NOMO-1 treated with dmso at 0.1 percent for 144 hours (cell line): Measurements from ENCODE around the gene PIBF1.
"Not testable (repeated sequence)": the region's sequence is repeated elsewhere in the genome, so short reads cannot be mapped to it uniquely, and the experiment has no call there.

Source experiments
- DNase-seq: peaks from one replicate; lab custom pipeline; 2025; ENCODE audit not compliant: unreplicated experiment; lab: John Stamatoyannopoulos, UW

Gene PIBF1

DNA sequence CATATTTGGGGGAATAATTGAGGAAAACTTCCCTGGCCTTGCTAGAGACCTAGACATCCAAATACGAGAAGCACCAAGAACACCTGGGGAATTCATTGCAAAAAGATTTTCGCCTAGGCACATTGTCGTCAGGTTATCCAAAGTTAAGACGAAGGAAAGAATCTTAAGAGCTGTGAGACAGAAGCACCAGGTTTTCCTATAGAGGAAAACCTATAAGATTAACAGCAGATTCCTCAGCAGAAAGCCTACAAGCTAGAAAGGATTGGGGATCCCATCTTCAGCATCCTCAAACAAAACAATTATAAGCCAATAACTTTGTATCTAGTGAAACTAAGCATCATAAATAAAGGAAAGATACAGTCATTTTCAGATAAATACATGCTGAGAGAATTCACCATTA lies 114.9 kb downstream of the PIBF1 start:
- no peak for DNase-seq

DNA sequence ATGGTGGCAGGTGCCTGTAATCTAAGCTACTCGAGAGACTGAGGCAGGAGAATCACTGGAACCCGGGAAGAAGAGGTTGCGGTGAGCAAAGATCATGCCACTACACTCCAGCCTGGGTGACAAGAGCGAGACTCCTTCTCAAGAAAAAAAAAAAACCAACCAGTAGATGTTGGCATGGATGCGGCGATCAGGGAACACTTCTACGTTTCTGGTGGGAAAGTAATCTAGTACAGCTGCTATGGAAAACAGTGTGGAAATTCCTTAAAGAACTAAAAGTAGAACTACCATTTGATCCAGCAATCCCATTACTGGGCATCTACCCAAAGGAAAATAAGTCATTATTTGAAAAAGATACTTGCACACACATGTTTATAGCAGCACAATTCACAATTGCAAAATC lies 119.6 kb downstream of the PIBF1 start:
- not testable (repeated sequence) for DNase-seq

DNA sequence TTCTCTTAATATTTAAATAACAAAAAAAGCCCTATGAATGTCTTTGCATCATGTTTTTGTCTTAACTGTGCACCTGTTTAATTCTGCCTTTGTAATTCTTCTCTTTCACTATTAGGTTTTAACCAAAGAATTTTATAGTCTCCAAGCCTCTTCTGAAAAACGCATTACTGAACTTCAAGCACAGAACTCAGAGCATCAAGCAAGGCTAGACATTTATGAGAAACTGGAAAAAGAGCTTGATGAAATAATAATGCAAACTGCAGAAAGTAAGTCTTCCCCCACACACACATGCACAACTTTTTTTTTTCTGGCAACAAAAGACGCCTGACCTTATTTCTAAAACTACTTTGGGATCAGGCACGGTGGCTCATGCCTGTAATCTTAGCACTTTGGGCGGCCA lies 126.5 kb downstream of the PIBF1 start:
- no peak for DNase-seq

DNA sequence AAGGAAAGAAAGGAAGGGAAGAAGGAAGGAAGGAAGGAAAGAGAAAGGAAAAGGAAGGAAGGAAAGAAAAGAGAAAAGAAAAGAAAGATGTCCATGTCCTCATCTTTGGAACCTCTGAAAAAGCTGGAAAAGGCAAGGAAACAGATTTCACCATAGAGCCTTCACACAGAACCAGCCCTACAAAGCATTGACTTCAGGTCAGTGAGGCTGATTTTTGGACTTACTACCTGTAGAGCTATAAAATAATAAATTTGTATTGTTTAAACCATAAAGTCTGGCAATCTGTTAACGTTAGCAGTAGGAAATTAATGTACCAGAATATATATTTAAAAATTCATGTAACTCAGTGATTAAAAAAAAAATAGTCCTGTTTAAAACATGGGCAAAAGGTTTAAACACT lies 130.0 kb downstream of the PIBF1 start:
- DNase-seq: no peak

DNA sequence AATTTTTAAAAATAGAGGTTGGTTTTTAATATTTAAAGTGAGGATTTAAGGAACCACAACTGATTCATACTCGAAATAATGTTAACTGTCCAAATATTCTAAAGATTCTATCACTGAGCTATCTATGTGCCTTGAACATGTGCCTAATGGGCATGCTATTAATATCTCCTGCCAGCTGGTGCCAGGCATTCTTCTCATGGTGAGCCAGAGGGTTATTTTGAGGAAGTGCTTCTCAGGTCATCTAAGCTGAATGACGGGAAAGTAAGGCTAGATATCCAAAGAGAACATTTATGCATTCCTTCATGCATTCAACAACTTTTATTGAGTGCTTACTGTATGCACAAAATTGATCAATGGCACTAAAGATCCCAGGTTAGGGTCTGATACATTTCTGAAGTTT lies 138.2 kb downstream of the PIBF1 start:
- no peak for DNase-seq

DNA sequence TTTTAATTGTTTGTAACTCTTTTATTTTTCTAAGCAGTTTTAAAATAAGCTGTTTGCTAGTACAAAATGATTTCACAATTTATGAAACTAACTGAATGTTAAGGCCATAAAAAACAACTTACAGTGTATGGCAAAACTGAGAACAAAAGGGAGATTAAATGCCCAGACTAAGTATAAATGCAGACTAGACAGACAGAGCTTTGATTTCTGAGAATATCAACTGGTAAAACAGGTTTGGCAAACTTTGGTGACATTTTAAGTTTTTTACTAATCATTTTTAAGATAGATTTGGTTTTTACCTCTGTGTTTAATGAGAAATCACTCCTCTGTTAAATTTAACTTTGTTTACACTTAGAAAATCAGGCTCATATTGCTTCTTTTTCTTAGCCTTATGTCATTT lies 149.4 kb downstream of the PIBF1 start:
- no peak for DNase-seq

DNA sequence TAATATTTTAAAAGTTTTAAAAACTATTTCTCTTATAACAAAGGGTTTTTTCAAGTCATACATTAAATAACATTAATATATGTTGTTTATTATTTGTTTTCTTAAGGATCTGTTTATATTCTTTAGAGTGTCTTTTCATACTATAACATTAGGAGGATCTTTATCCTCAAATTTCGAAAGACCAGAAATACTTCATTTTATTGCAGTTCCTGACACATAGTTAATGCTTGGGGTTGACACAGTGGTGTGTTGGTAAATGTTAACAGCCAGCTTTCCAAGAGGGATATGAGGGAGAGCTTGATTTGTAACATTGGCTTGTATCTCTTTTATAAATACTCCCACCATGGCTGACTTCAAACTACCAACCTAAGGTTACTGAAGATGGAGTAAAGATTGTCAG lies 150.3 kb downstream of the PIBF1 start:
- DNase-seq: no peak

DNA sequence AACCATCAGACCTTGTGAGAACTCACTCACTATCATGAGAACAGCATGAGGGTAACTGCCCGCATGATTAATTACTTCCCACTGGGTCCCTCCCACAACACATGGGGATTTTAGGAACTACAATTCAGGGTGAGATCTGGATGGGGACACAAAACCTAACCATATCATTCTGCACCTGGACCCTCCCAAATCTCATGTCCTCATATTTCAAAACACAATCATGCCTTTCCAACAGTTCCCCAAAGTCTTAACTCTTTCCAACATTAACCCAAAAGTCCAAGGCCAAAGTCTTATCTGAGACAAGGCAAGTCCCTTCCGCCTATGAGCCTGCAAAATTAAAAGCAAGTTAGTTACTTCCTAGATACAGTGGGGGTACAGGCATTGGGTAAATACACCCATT lies 164.3 kb downstream of the PIBF1 start:
- DNase-seq: not testable (repeated sequence)

DNA sequence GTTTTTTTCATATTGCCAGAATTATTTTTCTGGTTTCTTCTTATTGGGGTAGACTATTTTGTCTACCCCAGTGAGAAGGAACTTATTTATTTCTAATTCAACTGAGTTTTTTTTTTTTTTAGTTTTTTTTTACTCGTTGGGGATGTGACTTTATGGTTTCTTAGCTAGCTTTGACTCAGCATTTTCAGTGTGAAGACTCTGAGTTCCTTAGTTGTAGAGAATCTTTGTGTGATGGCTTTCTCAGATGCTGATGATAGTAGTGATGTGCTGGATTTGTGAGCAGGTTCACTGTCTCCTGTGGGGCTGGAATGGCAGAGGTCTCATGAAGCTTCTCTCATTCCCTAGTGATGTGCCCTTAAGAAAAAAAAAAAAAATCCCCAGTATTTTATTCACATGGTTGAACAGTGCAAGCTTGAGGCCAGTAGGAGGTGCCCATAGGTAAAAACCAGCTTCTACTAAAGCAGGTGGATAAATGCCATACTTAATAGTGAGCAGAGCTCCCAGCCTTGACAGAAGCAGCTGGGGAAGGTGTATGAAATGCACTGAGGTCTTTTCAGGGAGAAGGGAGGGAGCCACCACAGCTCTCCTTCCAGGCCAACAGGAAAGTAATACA lies 170.7 kb downstream of the PIBF1 start:
- no peak for DNase-seq

DNA sequence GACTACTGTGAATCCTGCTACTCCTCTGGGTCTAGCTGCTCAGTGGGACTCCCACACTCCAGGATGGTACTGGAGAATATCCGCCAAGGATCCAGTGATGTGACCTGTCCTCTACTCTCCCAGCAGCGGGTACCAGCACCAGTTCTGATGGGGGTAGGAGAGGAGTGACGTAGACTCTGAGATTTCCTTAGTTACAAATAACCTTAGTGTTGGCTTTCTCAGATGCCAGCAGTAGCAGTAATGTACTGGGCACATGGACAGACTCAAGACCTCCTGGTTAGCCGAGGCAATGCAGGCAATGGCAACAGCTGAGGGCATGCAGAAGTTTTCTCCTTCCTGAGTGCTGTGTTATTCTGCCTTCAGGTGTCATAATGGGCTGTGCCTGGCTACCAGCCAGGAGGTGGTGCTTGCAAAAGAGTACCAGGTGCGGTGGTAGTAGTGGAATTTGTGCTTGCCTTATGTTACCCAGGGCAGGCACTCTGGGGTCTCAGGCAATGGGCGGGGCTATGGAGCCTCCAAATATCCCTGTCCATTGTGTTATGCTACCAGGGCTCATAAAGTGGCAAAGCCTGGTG lies 171.5 kb downstream of the PIBF1 start:
- DNase-seq: no peak

DNA sequence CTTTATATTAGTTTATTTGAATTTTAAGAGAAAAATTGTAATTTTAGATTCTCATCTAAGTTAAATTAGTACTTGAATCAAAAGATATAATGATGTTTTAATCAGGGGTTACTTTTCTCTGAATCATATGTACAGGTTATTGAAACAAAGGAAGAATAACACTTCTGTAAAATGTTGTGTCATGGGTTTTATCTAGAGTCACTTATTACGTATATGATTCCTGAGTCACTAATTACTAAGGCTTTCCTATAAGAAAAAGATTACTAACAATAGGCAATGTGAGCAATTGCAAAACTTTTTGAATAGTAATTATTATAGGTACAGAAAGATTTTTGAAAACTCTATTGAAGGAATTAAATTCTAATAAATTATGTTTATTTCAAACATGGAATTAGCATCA lies 177.7 kb downstream of the PIBF1 start:
- DNase-seq: no peak

DNA sequence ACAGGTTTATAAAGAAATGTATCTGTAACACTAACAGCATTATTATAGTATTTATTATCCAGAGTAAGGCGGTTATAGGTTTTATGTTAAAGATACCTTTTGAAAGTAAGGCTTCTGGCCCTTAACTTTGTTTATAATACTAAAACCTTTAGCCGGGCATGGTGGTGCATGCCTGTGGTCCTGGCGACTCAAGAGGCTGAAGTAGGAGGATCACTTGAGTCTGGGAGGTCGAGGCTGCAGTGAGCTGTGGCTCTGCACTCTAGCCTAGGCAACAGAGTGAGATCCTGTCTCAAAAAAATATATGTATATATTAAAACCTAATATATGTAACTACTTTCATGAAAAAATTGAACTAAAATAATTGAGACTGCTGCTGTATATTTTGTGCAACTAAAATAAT lies 178.2 kb downstream of the PIBF1 start:
- DNase-seq: no peak

DNA sequence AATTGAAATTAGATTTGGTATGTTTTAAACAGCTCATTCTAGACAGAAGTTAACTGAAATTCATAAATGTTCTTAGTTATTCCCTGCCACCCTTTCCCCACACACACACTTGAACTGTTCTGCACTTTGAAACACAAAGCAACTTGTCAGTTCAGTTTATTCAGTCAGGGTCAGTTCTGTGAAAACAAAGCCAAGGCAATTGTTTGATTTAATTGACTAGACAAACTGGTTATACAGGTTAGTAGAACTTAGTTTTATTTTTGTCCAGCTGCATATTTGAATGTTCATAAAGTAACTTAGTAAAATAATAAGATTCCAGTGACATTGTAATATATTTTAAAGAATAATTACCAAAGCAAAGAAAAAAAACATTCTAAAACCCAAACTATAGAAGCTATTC lies 178.6 kb downstream of the PIBF1 start:
- DNase-seq: no peak

DNA sequence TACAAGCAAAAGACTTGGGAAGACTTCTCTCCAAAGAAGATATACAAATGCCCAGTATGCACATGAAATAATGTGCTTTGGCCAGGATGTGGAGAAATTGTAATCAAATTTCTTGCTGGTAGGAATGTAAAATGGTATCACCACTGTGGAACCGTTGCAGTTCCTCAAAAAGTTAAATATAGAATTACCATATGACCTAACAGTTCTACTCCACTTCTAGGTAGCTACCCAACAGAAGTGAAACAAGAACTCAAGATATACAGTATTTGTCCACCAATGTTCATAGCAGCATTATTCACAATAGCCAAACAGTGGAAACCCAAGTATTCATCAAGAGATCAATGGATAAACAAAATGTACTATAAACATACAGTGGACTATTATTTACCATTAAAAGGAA lies 181.8 kb downstream of the PIBF1 start:
- DNase-seq: no peak

DNA sequence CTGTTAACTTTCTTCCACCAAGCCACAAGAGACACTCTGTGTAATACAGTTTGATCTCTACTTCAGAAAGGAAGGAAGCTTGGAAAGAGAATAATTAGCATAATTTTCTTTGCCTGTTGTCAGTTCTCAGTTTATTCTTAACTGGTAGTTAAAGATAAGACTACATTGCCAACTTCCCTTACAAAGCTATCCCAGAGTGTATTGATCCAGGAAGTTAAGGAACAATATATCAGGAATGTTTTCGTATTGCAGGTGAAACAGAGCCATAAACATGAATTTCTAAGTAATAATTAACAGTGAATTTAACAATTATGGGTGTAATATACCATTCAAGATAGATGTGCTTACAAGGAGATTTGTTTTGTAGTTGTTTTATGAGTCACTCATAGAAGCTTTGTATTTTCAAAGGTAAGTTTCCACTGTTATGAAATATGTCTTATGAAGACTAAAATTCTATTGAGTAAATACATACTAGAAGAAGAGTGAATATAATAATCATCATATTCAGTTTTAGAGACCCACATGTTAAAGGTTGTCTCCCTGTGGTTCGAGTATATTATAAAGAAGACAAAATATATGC lies 188.5 kb downstream of the PIBF1 start:
- no peak for DNase-seq

DNA sequence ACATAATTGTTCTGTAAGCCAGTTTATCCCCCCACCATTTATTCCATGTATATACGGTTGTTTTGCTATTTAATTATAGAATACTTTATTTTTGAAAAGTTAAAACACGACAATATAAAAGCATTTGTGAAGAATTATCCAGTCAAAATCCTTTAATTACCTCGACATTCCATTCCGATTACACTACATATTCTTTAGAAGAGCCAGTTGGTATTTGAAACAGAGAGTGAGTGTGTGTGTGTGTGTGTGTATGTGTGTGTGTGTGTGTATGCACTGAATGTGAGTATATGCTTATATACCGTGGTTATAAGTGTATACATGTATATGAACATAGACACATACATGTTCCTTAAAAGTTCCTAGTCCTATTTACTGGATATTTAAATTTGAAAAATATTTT lies 189.0 kb downstream of the PIBF1 start:
- no peak for DNase-seq

DNA sequence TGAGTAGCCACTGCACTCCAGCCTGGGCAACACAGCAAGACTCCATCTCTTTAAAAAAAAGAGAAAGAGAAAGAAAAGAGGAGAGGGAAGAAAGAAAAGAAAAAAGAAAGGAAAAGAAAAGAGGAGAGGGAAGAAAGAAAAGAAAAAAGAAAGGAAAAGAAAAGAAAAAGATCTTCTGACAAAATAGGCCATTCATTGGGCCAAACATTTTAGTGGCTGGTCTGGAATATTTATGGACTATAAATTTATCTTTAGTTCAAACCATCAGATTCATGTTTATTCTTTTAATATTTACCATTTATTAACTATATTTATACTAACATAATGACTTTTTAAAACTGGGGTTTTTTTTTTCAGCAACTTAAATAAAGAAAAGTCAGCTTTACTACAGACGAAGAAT lies 191.3 kb downstream of the PIBF1 start:
- DNase-seq: no peak

DNA sequence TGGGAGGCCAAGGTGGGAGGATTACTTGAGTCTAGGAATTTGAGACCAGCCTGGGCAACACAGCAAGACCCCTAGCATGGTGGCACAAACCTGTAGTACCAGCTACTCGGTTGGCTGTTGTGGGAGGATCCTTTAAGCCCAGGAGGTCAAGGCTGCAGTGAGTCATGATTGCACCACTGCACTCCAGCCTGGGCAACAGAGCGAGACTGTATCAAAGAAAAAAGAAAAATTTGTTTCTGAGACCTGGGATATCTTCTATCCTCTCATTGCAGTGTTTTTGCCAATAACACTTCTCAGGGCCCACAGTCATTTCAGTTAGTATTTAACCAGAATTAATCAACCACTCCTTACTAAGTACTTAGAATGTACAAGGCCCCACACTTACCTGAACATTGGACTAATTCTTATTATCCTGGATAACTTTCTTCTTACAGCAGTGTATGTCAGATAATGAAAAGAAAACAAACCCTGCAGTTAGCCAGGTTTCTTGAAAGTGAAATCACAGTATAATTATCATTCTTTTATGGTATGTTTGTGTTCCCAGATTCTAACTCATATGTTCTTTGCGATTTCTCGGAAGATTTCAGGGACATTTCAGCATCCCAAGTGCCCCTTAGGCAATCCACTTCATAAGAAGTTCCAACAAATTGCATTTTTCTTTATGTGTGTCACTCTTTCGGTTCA lies 201.3 kb downstream of the PIBF1 start:
- no peak for DNase-seq

DNA sequence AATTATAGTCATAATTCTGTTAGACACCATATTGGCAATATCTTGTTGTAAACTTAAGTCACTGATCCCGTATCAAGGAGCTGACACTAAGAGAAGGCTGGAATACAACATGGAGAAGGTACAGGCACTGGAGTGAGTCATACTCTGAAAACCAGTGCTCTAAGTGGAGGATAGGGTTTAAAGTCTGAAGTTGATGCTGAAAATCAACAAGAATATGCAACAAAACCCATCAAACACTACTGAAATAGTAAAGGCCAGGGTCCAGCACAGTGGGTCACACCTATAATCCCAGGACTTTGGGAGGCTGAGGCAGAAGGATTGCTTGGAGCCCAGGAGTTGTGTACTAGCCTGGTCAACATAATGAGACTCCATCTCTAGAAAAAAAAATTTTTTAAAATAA lies 203.7 kb downstream of the PIBF1 start:
- no peak for DNase-seq

DNA sequence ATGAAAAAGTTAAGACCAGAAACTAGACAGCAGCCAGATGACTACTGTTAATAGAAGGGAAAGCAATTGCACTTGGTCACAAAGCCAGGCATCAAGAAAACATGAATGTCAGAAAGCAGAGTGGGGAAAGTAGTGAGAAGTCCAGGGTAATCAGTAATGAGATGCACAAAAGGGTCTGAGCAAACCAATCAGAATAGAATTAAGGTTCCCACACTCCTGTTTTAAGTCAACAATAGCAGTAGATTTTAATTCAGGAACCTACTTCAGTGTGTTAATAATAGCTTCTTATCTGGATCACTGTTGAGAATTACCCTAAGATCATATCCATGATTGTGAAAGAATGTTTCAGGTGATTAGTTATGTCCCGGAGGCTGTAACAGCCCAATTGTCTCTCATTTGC lies 204.3 kb downstream of the PIBF1 start:
- no peak for DNase-seq

DNA sequence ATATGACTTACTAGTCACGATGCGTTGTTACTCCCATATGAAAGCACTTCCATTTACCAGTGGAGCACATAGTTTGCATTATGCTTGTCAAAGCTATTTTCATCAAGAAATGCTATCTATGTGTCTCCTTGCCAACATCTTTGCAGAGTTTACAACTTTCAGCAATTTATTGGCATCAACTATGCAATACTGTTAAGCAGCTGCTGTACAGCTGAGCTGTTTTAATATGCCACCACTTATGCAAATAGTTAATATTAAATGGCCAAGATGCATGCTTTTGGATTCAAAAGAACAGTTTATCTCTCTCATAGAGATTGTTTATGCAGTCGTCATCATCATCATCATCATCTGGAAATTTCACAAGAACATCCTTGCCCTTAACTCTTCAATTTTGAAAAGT lies 209.0 kb downstream of the PIBF1 start:
- DNase-seq: no peak

DNA sequence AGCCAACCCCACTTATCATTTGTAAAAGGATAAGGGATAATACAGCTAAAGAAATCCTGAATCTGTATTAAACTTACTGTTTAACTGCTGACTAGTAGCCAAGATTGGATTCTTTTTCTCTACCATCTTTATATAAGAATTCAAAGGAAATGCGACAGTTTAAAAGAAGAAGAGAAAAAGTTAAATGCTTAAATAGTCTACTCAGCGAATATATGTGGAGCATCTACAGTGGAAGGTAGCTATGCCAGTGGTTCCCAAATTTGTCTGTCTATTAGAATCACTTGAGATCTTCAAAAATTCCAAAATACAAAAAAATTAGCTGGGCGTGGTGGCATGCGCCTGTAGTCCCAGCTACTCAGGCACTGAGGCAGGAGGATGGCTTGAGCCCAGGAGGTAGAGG lies 216.1 kb downstream of the PIBF1 start:
- DNase-seq: no peak
